Measurements from ENCODE around the gene LAMA2. TPM values are rescaled to one million over a fixed set of nuclear protein-coding genes. Genes with fewer than 3 reads are reported as not detected.

The LAMA2 gene
- total RNA-seq, 4 donors from 2014 or later: 15.1 to 27.3 (median 25.0) TPM

GRCh38 chr6:129493354-129493902 lies 610.5 kb downstream of the LAMA2 start:
- H3K27me3 ChIP-seq: no peaks in the 10 kb centered on the region
- no peak overlapping the region for H3K4me3 ChIP-seq
- WGBS: 64% methylated on average over 6 of the region's 6 CpGs
- TF ChIP-seq CTCF (IDR thresholded peaks at IDR 0.05) (no peak), POLR2AphosphoS5 (IDR thresholded peaks at IDR 0.05) (no peak), POLR2A (IDR thresholded peaks at IDR 0.05) (no peak), EP300 (IDR thresholded peaks at IDR 0.05) (no peak)
- H3K27ac ChIP-seq: no peak overlapping the region
- no peak for DNase-seq (ENCODE audit: low spot score in 2 of 2)
- H3K4me1 ChIP-seq: peaks cover 38% of the 10 kb centered on the region
- no peaks in the 10 kb centered on the region for H3K36me3 ChIP-seq
- H3K9me3 ChIP-seq: no peaks in the 10 kb centered on the region

DNA sequence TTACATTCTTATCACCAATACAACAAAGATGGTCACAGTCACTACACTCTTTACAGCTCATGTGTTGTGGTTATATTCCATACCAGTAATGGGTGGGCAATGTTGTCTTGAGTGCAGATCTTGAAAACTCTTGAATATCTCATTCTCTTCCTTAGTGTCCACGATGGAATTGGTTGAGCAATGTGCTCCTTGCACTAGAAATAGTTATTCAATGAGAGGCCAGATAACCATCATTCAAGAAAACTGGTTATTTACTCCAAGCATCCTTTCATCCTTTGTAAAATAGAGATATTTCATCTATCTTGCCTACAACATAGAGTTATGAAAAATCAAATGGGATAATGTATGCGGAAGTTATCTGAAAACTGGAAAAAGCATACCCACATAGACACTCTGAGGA lies 611.2 kb downstream of the LAMA2 start:
- TF ChIP-seq CTCF (IDR thresholded peaks at IDR 0.05): no peak
- TF ChIP-seq EP300 (IDR thresholded peaks at IDR 0.05): no peak
- TF ChIP-seq POLR2A (IDR thresholded peaks at IDR 0.05): no peak
- no peak for TF ChIP-seq POLR2AphosphoS5 (IDR thresholded peaks at IDR 0.05)

DNA sequence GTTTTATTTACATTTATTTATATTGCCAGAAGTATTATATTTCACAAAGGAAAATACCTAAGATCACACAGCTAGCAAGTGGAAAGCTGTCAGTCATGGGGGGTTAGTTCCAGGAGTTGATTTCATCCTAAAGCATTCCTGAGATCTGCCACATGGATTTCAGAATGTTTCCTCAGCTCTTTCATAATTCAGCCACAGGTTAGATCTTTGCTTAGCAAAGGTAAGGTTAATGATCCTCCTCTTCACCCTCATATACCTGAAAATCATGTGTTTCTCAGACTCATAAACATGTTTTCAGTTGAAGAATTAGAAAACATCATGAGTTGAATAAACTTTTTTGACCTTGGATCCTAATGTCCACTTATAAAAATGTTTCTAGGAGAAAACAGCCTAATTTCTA lies 611.6 kb downstream of the LAMA2 start:
- Histone ChIP-seq H3K27ac (no peak overlapping the region), H3K4me3 (no peak overlapping the region), H3K9me3 (no peaks in the 10 kb centered on the region), H3K27me3 (no peaks in the 10 kb centered on the region), H3K36me3 (no peaks in the 10 kb centered on the region), H3K4me1 (peaks cover 44% of the 10 kb centered on the region)
- no peak for DNase-seq (ENCODE audit: low spot score in 2 of 2)
- no peak for TF ChIP-seq CTCF (IDR thresholded peaks at IDR 0.05)
- TF ChIP-seq EP300 (IDR thresholded peaks at IDR 0.05): no peak
- no peak for TF ChIP-seq POLR2AphosphoS5 (IDR thresholded peaks at IDR 0.05)
- TF ChIP-seq POLR2A (IDR thresholded peaks at IDR 0.05): no peak

More for the DNA sequence above, 611.2 kb downstream of the LAMA2 start:
- Histone ChIP-seq H3K4me1 (peaks cover 44% of the 10 kb centered on the region), H3K4me3 (no peak overlapping the region), H3K27ac (no peak overlapping the region), H3K9me3 (no peaks in the 10 kb centered on the region), H3K36me3 (no peaks in the 10 kb centered on the region), H3K27me3 (no peaks in the 10 kb centered on the region)
- DNase-seq (ENCODE audit: low spot score in 2 of 2): no peak
- 93% methylated on average over 2 of the region's 2 CpGs for WGBS

- no peak for TF ChIP-seq POLR2A (IDR thresholded peaks at IDR 0.05)
- no peak for TF ChIP-seq POLR2AphosphoS5 (IDR thresholded peaks at IDR 0.05)
- TF ChIP-seq EP300 (IDR thresholded peaks at IDR 0.05): no peak
- TF ChIP-seq CTCF (IDR thresholded peaks at IDR 0.05): no peak
- peaks cover 44% of the 10 kb centered on the region for H3K4me1 ChIP-seq
- H3K27ac ChIP-seq: no peak overlapping the region
- no peak for DNase-seq (ENCODE audit: low spot score in 2 of 2)
- H3K9me3 ChIP-seq: no peaks in the 10 kb centered on the region
- H3K27me3 ChIP-seq: no peaks in the 10 kb centered on the region
- WGBS: 87% methylated on average over 2 of the region's 2 CpGs
- H3K4me3 ChIP-seq: no peak overlapping the region
- no peaks in the 10 kb centered on the region for H3K36me3 ChIP-seq
Measured at GRCh38 chr6:129495652-129496051, 612.7 kb downstream of the LAMA2 start.

DNA sequence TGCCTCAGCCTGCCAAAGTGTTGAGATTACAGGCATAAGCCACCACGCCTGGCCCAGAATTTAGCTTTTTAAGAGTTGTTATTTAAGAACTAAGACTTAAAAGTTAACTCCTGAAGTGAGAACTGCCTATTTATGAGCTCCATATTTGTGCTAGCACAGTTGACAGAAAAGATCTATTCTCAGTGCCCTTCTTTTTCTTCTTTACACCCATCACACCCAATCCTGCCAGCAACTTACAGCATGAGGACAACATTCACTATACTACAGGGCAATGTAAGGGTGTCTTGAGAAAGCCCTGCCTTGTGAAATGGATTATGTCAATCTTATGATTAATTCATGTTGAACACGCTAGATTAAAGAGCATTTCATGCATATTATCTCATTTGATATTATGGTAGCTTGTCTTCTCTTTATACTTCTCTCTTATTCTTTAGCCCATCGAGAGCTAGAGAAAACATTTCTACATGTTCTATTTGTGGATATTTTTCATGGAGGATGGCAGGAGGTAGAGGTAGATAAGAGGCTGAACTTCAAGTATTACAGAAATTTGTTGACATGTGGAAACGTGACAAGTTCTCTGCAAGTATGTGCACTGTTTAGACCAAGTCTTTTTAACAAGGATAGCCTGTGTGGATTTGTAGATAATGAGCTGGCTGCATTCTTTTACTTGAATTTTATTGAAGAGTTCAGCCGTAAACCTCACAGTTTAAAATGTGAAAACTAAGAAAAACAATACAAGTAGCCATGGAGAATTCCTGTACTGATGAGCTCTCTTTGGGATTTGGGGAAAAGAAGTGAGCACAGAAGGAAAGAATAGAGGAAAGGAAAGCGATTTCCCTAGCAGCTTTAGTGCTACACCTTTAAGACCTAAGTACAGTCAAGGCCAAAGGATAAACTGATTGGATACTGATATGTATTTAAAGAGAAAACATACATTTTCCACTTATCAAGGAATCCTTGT lies 614.8 kb downstream of the LAMA2 start:
- Histone ChIP-seq H3K4me1 (peaks cover 49% of the 10 kb centered on the region), H3K9me3 (no peaks in the 10 kb centered on the region), H3K4me3 (no peak overlapping the region), H3K27me3 (no peaks in the 10 kb centered on the region), H3K27ac (peak overlapping the region; percentile 78), H3K36me3 (no peaks in the 10 kb centered on the region)
- TF ChIP-seq EP300 (IDR thresholded peaks at IDR 0.05) (no peak), CTCF (IDR thresholded peaks at IDR 0.05) (no peak), POLR2AphosphoS5 (IDR thresholded peaks at IDR 0.05) (no peak), POLR2A (IDR thresholded peaks at IDR 0.05) (no peak)
- no peak for DNase-seq (ENCODE audit: low spot score in 2 of 2)
- 44% methylated on average over 6 of the region's 6 CpGs for WGBS

Measured in suprapubic skin (tissue), 4 donors.